C4-2B (cell line): ENCODE results near the gene RAD21L1.

ENCODE experiments used
- CTCF ChIP-seq: fragments of 450-650 bp; conservative IDR thresholded peaks from 2 replicates; pipeline ENCODE4 v1.5.1; 2017; ENCODE audit warnings: mild to moderate bottlenecking
- ZFX ChIP-seq: fragments of 450-650 bp; IDR thresholded peaks from 2 replicates; pipeline ENCODE4 v1.6.1; 2017

GRCh38 chr20:1225263-1225782, 521 bp upstream of the RAD21L1 start:
- TF ChIP-seq CTCF (no peak), ZFX (no peak)
